Mammary epithelial cell (primary cell): ENCODE data around the gene HES6.

Source experiments
- EZH2 ChIP-seq: IDR thresholded peaks from 2 replicates; pipeline ENCODE4 v1.6.1; 2012; ENCODE audit warnings: low read length, inconsistent platforms, borderline replicate concordance
- TF ChIP-seq, protein P1 (sequence below), 2 donors: IDR thresholded peaks in 1 of 2; conservative IDR thresholded peaks in 1 of 2; 2 replicates each; pipeline ENCODE4 v1.5.1; 2011 to 2012; ENCODE audit warnings: inconsistent platforms in 2 of 2, low read length in 2 of 2, mild to moderate bottlenecking in 2 of 2, control low read depth in 1 of 2, low read depth in 1 of 2; ENCODE audit not compliant: insufficient read depth in 1 of 2; ENCODE audit errors: extremely low read depth in 1 of 2

GRCh38 chr2:238238311-238238765, 1.5 kb downstream of the HES6 start:
- TF ChIP-seq, protein P1, sequence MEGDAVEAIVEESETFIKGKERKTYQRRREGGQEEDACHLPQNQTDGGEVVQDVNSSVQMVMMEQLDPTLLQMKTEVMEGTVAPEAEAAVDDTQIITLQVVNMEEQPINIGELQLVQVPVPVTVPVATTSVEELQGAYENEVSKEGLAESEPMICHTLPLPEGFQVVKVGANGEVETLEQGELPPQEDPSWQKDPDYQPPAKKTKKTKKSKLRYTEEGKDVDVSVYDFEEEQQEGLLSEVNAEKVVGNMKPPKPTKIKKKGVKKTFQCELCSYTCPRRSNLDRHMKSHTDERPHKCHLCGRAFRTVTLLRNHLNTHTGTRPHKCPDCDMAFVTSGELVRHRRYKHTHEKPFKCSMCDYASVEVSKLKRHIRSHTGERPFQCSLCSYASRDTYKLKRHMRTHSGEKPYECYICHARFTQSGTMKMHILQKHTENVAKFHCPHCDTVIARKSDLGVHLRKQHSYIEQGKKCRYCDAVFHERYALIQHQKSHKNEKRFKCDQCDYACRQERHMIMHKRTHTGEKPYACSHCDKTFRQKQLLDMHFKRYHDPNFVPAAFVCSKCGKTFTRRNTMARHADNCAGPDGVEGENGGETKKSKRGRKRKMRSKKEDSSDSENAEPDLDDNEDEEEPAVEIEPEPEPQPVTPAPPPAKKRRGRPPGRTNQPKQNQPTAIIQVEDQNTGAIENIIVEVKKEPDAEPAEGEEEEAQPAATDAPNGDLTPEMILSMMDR (conservative IDR thresholded peaks at IDR 0.05 in 1 of 2, IDR thresholded peaks at IDR 0.05 in 1 of 2; ENCODE audit: extremely low read depth in 1 of 2, insufficient read depth in 1 of 2, low read depth in 1 of 2, low read length in 2 of 2): no peak
- no peak for TF ChIP-seq EZH2
